HK-2 (cell line): ENCODE results near the gene CDRT4.

Experiments used
- DNase-seq: peaks from one replicate; pipeline ENCODE4 v3.0.0-alpha.2; 2018; ENCODE audit not compliant: unreplicated experiment

The CDRT4 gene

DNA sequence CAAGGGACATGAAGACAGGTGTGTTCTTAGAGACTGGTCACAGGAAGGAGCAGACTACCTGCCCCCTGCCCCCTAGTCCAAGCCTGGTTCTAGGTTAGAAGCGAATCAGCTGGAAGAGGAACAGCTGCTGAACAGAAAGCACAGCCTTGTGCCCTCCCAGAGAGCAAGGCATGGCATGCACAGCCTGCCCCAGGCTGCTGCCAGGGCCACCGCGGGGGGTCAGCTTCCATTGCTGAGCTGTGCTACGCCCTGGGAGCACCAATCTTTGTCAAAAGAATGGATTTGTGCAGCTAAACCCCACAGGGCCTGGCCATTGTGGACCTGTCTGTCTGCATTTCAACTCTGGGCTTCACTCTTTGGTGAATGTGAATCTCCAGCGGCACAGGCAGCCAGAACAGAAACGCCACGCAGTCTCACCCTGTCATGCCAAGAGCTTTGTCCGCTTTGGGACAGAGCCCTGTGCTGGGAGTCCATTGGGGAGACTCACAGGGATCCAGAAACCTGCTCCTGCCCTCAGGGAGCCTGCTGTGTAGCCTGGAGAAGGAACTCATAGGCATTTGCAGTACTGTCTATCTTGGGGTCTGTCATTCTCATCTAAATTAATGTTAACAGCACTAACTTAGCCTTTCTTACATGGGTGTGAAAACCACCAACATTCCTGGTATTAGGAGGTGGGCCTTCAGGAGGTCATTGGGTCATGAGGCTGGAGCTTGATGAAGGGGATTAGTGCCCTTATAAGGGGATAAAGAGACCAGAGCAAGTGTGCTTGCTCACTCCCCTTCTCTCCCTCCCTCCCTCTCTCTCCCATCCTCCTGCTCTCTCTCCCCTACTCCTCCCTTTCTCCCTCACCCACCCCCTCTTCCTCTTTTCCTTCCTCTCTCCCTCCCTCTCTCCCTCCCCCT lies 25.6 kb upstream of the CDRT4 start:
- DNase-seq, result no peak

DNA sequence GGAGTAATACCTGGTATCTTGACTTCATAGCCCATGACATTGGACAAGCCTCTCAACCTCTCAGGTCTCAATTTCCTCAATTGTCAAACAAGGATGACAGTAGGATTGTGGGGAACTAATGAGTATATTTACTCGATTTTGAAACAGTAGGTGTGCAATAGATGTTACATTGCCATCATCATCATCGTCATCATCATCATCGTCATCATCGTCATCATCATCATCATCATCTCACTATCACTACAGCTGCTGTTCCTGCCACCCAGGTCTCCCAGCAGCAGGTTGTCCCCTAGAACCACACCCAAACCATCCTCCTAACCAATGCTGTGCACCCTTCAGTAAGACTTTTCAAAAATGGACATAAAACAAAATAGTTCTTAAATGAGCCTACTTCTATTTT lies 24.8 kb upstream of the CDRT4 start:
- DNase-seq, result no peak

DNA sequence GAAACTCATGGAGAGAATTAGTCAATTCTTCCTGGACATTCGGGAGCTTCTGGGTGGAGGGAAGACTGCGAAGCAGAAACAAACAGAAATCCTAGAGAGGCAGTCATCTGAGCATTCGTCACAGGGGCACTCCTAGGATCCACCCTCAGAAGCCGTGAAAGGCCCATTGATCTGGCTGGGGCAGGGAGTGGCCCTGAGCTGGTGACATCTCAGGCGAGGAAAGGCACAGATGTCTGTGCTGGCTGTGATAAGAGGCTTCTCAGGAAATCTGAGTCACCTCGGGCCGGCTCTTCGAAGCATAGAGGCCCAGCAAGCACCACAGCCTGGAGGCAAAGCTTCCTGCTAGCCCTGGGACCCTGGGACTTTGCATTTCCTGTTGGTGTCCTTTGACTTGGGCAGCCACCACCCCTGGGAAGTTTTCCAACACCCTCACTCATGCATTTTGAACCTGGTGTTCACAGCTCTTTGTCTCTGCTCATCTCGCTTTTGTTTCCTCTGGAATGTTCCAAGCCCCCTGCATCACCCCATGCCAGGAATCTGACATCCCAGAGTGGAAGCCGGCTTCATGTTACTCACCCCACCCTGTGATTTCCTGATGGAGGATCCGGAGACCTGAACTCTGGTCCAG lies 23.3 kb upstream of the CDRT4 start:
- DNase-seq, result peak; percentile 22

DNA sequence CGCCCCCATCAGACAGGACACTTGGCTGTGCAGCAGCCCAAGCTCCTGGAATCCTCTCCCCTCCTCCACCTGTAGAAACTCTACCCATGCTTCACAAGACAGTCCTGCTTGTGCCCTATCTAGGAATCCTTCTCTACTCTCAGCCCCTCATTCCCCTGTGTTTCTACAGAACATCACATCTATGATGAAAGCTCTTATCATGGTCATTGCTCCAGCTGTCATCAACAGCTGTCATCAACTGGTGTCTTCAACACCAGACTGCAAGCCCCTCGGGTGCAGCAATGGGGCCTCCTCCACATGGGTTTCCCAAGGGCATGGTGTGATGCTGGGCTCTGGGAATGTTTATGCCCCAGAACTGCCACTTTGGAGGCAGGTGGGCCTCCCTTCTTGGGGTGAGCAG lies 21.1 kb upstream of the CDRT4 start:
- no peak for DNase-seq

DNA sequence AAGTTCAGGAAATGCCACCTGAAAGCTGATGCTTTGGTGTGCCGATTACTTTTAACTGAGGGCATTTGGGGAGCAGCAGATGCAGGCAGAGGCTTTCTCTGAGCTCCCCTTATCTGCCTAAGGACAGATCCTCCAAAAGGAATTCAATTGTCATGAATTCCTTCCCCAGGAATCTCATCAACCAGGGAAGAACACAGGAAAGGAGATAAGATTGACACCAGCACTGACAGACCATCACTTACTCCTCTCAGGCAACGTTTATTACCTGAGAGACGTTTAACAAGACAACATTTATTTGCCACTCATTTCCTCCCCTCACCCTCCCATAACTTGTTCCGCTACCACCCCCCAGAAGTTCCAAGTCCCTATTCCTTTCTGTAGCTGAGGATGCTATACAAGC lies 17.6 kb upstream of the CDRT4 start:
- no peak for DNase-seq

DNA sequence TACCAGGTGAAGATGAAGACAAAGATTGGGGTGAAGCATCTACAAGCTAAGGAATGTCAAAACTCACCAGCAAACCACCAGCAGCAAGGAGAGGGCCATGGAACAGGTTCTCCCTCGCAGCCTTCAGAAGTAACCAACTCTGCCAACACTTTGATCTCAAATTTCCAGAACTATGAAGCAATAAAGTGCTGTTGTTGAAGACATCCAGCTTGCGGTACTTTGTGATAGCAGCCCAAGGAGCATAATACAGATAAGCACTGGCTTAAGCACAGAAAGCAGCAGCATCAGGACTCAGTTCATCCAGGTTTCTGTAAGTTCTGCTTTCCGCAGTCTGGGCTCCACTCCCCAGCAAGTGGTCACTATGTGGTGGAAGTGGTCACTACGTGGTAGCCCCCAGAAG lies 16.0 kb upstream of the CDRT4 start:
- DNase-seq, result no peak

DNA sequence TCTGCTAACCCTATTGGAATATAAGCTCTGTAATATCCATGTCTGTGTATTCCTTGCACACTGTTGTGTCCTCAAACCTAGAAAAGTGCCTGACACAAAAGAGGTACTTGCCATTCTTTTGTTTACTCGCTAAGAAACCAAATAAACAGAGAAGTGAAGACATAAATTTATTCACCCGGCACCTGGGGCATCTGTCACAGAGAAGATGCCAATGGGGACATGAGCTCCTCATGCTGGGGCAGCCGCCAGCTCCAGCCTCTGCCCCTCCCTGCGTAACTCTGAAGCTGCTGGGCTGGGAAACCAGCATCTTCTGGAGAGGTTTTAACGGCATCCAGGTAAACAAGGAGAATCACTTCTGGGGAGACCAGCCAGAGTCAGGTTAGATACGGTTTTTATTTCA lies 15.1 kb upstream of the CDRT4 start:
- no peak for DNase-seq

DNA sequence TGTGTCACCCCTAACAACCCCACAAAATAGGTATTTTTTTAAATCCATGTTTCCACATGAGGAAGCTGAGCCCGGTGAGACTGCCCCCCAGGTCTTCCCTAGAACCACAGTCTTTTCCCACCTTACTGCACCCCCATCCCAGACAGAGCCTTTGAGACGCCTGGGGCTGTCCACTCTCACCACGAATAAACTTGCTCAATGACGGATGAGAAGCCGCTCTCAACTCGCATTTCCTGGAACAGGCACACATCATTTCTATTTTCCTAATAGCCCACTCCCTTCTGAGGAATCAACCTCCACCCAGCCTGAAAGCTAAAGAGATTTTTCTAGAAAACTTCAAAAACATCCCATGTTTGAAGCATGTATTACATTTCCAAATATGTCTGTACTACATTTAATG lies 14.1 kb upstream of the CDRT4 start:
- DNase-seq, result no peak

DNA sequence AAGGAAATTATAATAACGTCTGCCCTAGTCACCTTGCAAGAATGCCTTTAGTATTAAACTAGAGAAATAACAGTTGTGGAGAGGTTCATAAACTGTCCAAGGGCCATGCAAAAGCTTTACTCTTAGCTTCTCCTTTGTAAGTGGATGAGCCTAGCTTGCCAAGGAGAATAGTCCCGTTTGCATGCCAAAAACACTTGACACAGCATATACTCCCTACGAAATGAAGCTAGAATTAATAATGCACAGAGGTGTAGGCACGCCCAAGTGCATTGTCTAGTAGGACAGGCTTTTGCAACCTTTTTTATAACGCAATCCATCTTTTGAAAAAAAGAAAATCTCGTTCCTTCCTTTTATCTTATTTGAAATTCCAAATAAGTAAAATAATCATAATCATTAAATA lies 12.8 kb upstream of the CDRT4 start:
- no peak for DNase-seq

DNA sequence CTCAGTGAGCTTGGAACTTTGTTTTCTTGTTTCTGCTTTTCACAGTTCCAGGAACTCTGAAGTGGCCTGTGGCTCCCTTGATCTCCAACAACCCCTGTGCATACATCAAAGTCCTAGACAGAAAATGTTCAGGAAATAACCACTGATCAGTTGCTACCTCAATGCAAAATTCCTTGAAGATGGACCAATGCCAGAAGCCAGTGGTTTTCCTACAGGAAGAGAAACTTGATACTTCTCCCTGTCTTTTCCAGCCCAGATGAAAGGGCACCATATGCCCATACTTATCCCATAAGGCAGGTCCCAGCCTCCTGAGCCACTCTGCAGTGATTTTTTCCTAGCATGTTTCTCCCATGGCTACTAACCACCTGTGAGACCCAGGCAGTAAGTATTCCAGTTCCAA lies 12.3 kb upstream of the CDRT4 start:
- DNase-seq, result peak; percentile 18

DNA sequence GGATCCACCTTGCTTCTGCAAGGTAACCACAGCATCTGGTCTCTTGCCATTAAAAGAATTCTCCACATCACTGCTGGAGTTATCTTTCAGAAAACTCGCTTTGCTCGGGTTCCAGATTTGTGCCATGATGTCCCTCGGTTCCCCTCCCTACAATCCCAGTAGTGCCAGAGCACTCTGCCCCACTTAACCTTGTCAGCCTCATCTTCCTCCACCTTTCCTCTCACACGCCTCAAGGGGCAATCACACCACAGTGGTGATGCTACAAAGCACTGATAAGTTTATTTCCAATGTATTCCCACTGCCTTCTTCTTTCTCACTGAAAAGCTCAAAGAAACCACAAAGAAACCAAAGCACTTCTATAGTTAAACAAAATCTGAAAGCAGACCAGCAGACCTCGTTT lies 11.4 kb upstream of the CDRT4 start:
- DNase-seq, result no peak

DNA sequence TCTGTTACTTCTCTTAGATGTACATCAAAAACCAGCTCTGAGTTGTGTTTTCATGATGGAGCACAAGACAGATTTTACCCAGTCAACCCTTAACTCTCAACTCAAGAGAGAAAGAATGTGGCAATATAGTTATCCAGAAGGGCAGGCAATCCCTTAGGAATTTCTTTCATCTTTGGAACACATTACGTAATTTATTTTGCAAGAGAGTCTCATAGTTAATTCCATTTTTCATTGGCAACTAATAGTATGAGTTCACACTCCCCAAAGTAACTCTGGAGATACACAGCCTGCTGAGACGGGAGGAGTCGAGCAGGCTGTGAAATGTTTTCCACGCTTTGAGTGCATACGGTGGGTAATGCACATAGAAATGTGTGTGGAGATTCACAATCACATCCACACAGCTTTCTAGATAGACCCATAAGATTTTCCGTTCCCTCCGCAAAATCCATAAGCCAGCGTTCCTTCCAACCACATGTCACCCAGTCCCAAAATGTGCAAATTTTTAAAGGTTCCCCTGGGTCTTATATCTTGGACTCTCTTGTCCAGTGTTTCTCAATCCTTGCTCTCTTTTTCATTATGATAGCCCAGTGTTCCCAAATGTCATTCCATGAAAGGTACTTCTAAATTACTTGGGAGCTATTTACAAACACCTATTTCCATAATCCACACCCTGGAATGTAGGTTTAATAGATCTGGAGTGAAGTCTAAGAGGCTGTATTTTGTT lies 8.4 kb upstream of the CDRT4 start:
- DNase-seq, result no peak

DNA sequence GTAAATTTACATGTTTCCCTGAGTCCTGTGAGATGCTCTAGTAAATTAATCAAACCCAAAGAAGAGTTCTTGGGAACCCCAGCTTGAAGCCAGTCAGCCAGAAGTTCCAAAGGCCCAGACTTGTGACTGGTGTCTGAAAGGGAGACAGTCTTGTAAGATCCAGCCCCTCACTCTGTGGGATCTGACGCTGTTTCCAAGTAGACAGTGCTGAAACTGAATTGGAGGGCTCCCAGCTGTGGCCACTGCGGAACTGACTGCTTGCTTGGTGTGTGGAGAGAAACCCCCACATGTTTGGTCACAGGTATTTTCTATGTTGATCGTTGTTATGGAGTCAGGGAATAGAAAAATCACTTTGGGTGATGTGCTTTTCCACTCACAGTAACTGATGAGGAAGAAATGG lies 5.5 kb upstream of the CDRT4 start:
- no peak for DNase-seq

DNA sequence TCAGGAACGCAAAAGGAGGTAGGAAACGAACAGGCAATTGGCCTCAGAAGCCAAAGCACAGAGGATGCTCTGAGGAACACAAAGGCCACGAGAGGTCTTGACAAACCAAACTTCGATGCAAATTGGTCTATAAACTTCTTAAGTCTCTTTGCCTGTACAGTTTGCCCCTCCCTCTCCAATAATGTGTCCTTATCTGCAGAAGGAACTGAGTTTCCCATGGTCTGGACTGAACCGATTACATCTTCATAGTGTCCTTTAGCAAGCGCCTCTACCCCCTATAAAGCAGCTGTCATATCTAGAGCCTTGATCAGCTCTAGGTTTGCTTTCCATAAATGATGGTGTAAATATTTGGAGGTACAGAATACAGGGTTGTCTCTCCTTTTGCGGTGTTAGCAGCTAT lies 3.1 kb upstream of the CDRT4 start:
- no peak for DNase-seq

DNA sequence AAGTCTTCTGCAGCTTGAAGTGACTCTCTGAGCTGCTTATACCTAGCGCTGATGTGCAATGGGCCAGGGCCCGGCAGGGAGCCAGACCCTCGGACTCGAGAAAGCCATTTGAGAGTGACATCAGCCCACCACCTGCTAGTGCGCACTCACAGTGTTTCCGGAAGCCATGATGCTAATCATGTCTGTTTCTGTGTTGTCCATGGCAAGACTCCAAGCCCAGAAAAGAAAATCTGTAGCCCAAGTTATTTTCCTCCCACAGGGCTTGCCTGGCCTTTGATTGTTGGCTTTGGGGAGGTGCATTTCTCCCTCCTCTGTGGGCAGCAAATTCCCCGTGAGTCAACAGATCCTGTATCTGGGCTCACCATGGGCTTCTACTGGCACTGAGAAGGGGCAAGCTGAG lies 1.8 kb upstream of the CDRT4 start:
- DNase-seq, result no peak

DNA sequence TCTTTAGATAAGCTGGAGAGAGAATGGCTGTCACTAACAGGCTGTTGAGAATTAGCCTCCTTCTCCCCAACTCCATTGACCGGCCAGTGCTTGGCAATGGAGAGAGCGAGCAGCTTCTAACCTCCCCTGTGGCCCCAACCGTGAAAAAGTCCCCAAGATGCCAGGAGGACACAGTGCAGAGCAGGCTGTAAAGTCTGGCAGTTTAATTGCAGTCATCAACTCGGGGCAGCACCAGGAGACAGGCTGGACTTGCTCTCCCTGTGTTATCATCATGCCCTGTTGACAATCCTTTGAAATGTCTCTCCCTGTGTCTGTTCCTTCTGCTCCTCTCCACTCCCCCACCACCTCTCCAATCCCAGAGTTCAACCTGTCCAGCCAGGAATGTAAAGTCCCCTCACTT lies 705 bp upstream of the CDRT4 start:
- DNase-seq, result no peak

DNA sequence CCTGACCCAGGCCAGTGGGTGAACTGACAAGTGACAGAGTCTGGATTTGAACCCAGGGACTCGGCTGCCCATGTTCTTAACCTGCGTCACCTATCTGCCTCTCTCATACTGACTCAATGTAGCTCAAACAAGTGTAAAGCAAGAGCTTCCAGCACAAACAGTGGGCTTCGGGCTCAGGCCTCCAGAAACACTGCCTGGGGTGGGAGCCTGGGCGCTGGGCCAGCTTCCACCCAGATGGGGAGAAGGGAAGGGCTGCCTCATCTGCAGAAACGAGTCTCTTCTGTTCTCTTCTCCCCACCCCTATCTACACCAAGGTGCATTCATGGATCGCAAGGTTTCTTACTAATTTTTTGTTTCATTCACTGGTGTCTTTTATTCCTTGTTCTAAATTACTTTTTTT lies 1.3 kb downstream of the CDRT4 start:
- no peak for DNase-seq

DNA sequence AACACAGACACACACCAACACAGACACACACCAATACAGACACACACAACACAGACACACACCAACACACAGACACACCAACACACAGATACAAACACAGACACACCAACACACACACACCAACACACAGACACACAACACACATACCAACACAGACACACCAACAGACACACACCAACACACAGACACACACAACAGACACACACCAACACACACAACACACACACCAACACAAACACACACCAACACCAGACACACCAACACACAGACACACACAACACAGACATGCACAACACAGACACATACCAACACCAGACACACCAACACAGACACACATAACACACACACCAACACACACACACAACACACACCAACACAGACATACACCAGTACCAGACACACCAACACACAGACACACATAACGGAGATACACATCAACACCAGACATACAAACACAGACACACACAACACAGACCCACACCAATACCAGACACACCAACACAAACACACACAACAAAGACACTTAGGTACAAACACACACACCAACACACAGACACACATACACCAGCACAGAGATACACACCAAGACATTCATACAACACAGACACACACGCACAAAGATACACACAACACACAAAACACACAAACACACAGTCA lies 2.2 kb downstream of the CDRT4 start:
- DNase-seq, result no peak

DNA sequence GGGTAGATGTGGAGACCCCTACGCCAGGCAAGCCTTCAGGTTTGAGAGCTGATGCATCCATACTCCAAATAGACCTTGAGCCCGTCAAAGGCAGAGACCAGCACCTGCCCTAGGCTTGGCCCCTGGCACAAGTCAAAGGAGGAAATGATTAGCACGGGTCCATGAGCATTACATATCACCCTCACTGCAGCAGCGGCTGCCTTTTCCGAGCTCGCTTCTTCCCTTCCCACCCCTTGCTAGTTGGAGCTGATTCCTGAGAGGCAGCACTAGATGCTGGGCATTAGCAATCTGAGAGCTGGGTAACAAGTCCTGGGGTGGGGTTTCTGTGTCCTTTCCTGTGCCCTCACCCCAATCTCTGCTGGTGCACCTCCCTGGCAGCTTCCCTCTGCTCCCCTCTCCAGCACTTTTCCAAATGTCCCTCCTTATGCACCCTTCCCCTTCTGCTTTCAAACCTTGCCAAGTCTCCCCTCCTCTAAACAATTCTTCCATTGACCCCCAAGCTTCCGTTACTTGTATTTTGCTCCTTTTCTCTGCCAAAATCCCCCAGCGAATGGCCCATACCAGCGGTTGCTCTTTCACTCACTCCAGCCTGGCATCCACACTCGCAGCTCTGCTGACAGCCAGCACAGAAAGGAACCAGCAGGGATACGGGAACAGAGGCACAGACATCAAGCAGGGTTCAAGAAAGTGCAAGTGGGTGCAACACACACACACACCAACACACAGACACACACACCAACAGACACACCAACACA lies 3.0 kb downstream of the CDRT4 start:
- no peak for DNase-seq

DNA sequence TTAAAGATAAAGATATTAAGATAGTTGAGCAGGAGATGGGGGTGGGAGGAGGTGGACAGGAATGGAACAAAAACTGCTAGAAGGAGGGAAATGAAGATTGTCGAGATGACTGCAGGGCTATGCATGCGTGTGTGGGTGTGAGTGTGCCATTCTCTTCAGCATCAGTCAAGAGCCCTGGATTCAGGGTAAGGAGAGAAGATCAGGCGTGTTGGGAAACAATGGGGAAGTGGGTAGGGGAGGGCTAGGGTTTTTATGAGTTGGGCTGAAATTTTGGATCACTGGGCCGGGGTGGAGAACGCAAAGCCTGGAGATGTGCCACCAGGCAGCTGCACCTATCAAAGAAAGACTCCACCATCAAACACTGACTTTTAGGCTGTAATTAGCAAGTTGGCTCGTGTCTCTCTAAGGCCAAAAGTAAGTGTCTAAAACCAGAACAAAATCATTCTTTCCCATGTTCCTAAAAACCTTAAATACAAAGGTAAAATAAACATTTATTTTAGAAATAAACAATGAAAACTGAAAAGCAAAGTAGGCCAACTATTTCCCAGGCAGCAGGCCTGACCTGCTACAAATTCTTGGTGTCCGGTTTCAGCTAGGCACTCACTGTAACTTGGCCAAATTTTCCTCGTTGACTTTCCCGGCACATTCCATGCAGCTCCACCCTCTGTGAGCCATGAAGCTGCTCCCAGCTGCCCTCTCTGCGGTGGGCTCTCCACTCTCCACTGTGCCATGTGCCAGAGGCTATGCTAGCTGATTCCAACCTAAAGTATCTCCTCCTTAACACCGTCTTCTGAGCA lies 4.2 kb downstream of the CDRT4 start:
- DNase-seq, result no peak

DNA sequence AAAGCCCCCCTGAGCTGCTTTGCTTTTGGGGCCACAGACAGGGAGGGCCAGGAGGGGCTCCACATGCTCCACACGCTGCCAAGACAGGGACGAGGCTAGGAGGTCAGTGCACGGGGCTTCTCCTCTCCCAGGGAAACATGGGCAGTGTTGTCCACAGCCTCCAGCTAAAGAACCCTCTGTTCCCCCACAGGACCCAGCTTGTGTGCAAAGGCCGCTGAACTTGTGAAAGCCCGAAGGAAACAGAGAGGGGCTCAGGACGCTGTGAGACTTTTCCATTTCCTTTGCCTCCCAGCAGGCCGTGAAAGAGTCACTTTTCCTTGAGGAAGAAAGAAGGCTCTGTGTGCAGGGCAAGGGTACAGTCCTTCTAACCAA lies 9.7 kb downstream of the CDRT4 start:
- no peak for DNase-seq
